B cell (primary cell): Measurements from ENCODE around the gene CYGB.

ENCODE experiments used
- CTCF ChIP-seq: fragments of 200-600 bp; IDR thresholded peaks from one replicate; pipeline ENCODE4 v1.8.0; 2022; ENCODE audit warnings: antibody characterized with exemption, mild to moderate bottlenecking
- EZH2 ChIP-seq: IDR thresholded peaks from 2 replicates; pipeline ENCODE4 v1.6.1; 2012; ENCODE audit warnings: borderline replicate concordance, low read depth, mild to moderate bottlenecking, moderate library complexity, low read length; ENCODE audit not compliant: insufficient read depth, poor library complexity, severe bottlenecking

DNA sequence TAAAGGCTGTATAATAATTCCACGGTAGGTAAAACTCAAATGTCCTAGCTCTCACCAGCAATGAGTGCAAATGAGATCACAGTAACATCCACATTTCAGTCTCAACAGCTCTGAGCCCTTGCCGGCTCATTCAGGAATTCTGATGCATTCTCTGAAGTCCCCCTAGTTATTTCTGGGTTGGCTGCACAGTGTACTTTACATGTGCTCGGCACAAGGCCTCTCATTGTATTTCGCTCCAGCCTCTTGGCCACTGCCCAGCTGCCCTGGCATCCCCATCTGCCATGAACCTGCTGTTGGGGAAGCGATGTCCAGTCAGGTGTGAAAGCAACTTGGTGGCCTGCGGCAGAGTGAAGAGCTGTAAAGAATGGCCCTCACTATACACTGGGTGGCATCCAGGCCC, 16.6 kb upstream of the CYGB start:
- TF ChIP-seq CTCF = no peak
- no peak for TF ChIP-seq EZH2
